ENCODE data around the gene AP1G1.
"Not testable (repeated sequence)": the region's sequence is repeated elsewhere in the genome, so short reads cannot be mapped to it uniquely, and the experiment has no call there.

The AP1G1 gene

DNA sequence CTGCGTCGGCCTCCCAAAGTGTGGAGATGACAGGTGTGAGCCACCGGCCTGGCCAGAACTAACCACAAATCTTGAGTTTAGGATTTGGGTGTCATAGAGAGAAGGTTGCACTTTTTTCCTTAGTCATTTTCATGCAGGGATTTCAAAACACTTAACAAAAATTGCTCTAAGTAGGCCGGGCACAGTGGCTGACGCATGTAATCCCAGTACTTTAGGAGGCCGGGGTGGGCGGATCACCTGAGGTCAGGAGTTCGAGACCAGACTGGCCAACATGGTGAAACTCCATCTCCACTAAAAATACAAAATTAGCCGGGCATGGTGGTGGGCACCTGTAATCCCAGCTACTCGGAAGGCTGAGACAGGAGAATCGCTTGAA, 1.5 kb upstream of the AP1G1 start:
- DNase-seq (ENCODE audit: low read depth, low spot score) = not testable (repeated sequence)

- peak; percentile 36 for DNase-seq (ENCODE audit: low read depth, low spot score)
Observed at GRCh38 chr16:71807905-71808592, 585 bp downstream of the AP1G1 start.

DNA sequence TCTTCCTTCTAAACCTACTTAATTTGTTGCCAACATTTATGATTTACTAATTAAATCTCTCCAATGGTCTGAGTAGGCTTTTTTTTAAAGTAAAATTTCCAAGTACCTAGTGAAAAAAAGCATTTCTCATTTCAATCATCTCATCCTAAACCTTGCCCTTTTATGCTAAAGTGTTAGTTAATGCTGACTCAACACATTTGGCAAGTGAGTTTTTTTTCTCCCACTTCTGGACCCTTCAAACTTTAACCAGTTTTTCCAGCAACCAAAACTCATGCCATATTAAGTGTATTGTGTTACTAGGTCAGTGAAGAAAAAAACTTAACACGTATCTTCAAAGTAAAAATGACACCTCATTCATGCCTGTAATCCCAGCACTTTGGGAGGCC, 5.3 kb downstream of the AP1G1 start:
- no peak for DNase-seq (ENCODE audit: low read depth, low spot score)

DNA sequence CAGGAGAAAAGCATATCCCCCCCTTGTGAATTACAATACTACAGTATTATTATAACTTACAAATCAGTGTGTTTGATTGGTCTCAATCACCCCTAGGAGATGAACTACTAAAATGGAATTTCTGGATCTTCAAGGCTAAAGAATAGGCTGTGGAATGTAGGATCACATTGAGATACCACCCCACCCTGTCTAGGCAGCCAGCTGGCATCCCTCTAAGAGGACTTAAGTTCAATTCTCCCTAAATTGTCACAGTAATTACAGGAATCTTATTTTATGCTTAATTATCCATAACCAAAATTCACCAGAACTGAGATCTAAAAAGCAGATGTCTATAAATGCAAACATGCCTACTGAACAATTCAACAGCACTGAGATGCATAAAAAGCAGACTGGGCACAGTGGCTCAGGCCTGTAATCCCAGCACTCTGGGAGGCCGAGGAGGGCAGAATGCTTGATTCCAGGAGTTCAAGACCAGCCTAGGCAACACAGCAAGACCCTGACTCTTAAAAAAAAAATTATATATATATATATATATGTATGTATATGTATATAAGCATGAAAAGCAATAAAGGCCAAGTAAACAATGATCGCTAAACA, 12.0 kb downstream of the AP1G1 start:
- peak; percentile 21 for DNase-seq (ENCODE audit: low read depth, low spot score)

DNA sequence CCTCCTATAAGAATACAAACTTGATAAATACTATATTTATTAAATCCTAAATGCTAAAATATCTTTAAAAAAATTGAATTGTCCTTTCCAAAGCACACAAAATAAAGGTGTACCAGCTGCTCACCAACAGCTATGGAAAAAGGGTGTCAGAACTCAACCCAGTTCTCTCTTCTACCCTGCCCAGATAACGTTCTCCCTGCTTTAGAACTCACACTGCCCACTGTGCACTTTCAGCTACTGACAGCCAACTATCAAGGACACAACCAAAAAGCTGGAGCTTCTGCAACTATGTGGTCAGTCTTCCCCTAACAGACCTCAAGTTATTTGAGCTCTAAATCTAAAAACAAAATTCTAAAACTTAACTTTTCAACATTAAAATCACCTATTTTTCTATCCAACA, 13.7 kb downstream of the AP1G1 start:
- DNase-seq (ENCODE audit: low read depth, low spot score) = no peak

- no peak for DNase-seq (ENCODE audit: low read depth, low spot score)
Observed at GRCh38 chr16:71794018-71794417, 14.6 kb downstream of the AP1G1 start.

DNA sequence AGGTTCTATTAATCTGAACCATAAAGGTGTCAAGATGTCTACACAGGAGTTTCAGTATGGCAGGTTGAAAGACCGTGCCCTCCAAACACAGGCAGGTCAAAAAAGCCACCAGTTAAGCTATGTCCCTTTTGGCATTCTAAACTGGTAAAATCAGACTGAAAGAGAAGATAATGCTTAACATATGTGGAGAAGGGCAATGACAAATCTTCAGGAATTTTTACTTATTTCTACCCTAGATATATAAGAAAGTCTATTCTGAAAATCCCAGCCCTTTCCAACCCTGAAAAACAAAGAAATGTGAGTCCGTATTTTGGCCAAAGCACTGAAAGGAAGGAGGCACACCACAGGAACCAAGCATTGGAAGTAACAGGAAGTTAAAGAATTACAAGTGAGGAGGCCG, 16.5 kb downstream of the AP1G1 start:
- DNase-seq (ENCODE audit: low read depth, low spot score) = no peak

GRCh38 chr16:71790329-71790728, 18.3 kb downstream of the AP1G1 start:
- not testable (repeated sequence) for DNase-seq (ENCODE audit: low read depth, low spot score)

GRCh38 chr16:71789136-71789535, 19.5 kb downstream of the AP1G1 start:
- no peak for DNase-seq (ENCODE audit: low read depth, low spot score)

DNA sequence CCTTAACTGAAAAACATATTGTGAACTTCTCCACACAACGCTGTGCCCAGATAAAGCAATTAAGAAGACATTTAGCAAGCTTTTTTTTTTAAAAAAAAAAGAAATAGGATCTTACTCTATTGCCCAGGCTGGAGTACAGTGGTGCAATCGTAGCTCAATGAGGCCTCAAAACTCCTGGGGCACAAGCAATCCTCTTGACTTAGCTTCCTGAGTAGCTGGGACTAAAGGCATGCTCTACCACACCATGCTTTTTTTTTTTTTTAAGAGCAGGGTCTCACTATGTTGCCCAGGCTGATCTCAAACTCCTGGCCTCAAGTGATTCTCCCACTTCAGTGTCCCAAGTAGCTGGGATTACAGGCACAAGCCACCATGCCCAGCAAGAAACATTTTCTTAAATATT, 20.1 kb downstream of the AP1G1 start:
- no peak for DNase-seq (ENCODE audit: low read depth, low spot score)

DNA sequence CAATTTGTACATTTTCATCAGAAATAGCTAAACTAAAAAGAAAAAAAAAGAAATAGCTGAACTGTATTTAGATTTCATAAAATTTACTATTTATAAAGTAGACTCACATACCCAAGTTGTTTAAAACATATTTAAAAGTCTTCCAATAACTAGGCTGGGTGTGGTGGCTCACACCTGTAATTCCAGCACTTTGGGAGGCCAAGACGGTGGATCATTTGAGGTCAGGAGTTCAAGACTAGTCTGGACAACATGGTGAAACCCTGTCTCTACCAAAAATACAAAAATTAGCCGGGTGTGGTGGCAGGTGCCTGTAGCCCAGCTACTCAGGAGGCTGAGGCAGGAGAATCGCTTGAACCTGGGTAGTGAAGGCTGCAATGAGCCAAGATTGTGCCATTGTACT, 23.5 kb downstream of the AP1G1 start:
- DNase-seq (ENCODE audit: low read depth, low spot score) = not testable (repeated sequence)

DNA sequence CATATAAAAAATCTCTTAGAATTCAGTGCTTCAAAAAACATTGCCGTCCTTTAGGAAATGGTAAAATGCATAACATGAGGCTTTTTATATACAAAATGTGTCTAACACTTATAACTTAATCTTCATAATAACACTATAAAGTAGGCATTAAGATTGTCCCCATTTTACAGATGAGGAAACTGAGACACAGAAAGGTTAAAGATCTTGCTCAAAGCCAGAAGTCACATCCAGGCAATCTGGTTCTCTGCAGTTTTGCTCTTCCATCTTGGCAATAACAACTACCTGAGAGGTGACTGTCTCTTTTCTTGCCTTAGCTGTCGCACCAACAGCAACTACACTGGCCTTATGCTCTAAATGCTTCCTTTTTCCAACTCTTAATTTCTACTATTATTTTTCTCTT, 24.5 kb downstream of the AP1G1 start:
- no peak for DNase-seq (ENCODE audit: low read depth, low spot score)

DNA sequence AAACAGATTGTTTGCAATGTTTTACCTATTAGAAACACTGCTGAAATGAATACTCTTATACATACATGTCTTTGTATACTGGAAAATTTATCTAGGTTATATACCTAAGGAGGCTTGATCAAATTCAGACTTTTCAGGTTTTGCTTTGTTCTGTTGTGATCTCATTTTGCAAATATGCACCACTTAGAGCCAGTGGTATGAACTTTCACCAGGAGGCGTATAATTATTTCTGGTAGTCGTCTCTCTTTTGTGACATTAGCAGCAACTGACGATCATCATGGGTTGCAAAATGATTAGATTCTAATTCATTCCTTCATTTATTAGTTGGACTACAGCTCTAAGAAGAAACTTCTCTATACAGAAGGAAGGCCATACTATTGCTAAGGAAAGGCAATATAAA, 26.9 kb downstream of the AP1G1 start:
- peak; percentile 77 for DNase-seq (ENCODE audit: low read depth, low spot score)

GRCh38 chr16:71780521-71781089, 28.0 kb downstream of the AP1G1 start:
- DNase-seq (ENCODE audit: low read depth, low spot score) = no peak

- no peak for DNase-seq (ENCODE audit: low read depth, low spot score)
Observed at GRCh38 chr16:71778780-71779179, 29.9 kb downstream of the AP1G1 start.

GRCh38 chr16:71777329-71777728, 31.3 kb downstream of the AP1G1 start:
- DNase-seq (ENCODE audit: low read depth, low spot score) = no peak

GRCh38 chr16:71775949-71776348, 32.7 kb downstream of the AP1G1 start:
- no peak for DNase-seq (ENCODE audit: low read depth, low spot score)

GRCh38 chr16:71771571-71771970, 37.1 kb downstream of the AP1G1 start:
- no peak for DNase-seq (ENCODE audit: low read depth, low spot score)

DNA sequence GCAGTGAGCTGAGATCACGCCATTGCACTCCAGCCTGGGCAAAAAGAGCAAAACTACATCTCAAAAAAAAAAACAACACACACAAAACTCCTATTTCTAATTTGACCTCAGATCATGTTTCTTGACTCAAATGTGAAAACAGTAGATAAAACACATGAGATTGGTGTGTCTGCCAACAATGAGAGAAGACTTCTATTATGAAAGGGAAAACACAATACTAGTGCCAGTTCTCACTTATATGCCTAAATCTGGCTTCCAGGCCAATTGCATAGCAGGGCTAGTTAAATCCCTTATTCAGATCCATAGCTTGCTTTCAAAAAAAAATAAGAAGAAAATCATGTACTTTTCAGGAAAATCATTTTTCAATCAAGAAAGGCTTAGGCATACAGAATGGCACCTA, 39.4 kb downstream of the AP1G1 start:
- DNase-seq (ENCODE audit: low read depth, low spot score) = no peak

DNA sequence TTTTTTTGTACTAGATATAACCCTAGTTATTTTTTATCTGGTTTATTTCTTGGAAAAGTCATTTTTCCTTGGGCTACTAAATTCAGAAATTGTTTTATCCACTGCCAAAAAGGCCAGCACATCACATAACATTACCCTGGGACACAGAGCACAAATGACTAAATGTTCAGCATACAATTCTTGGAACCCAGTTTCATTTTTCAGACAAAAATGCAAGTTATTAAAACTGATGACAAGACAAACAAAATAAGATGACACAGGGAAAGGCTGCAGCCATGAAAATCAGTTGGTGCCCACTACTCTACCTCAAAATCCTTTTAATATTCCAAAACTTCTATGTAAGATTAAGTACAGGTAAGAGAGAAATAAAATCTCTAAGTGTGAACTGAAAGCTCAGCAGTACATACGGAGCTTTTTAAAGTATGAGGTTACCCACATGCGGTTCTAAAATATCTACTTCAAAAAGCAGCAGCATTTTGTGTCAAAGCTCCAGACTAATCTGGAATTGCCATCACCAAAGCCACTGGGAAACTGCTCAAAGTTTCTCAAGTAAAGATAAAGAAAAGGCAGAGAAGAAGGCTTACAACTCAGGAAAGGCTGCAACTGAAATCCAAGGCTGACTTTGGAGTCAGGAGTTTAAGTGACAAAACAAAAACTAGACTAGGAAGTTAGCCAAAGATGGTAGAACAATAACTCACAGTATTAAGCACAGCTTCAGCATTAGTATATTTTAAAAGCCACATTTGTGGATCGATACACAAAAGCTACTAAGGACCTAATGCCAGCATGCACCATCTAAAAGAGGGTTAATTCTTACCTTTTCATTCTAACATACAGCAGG, 41.4 kb downstream of the AP1G1 start:
- DNase-seq (ENCODE audit: low read depth, low spot score) = no peak

DNA sequence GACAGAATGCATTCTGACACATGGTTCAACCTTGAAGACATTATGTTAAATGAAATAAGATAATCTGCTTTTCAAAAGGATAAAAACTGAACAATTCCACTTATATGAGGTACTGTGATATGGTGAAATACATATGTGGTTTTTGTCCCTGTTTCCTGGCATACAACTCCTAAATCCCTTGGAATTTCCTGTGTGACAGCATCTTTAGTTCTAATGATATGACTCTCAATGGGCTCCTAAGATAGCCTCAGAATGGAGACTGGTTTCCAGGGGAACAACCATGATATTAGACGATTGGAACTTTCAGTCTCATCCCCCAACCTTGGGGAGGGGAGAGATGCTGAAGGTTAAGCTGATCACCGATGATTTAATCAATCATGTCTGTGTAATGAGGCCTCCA, 46.4 kb downstream of the AP1G1 start:
- DNase-seq (ENCODE audit: low read depth, low spot score) = no peak

GRCh38 chr16:71761097-71761496, 47.5 kb downstream of the AP1G1 start:
- no peak for DNase-seq (ENCODE audit: low read depth, low spot score)

All from astrocyte of the hippocampus (primary cell).